HK-2 (cell line): ENCODE data around the gene SNN.

ENCODE experiments used
- DNase-seq: peaks from one replicate; pipeline ENCODE4 v3.0.0-alpha.2; 2018; ENCODE audit not compliant: unreplicated experiment

Gene SNN

GRCh38 chr16:11699234-11699894 is 31.1 kb downstream of the SNN start:
- DNase-seq, result no peak

GRCh38 chr16:11700264-11701029 is 32.2 kb downstream of the SNN start:
- DNase-seq, result no peak

- DNase-seq, result no peak
Measured at GRCh38 chr16:11705311-11706025, 37.2 kb downstream of the SNN start.

DNA sequence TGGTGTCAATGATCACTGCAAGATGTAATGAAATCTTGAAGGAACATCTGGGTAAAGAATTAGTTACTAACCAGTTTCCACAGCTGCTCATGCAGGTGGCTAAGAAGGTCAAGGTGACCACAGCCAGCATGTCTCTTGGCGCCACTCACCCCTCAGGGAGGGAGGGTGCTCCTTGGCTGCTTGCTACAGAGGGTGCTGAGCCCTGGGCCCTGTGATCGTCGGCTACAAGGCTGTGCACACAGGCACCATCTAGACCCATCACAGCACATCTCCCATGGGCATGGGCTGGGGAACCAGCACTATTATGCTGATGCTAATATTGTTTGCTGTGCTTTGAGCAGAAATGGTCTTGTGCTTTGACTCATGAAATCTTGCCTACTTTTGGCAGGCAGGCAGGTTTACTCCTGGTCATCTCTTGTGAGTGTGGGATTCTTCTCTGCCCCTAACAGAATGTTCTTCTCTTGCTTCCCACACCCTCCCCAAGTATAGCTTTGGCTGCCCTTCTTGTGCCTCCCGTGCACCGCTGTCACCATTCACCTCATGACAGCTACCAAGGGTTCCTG is 38.0 kb downstream of the SNN start:
- no peak for DNase-seq

DNA sequence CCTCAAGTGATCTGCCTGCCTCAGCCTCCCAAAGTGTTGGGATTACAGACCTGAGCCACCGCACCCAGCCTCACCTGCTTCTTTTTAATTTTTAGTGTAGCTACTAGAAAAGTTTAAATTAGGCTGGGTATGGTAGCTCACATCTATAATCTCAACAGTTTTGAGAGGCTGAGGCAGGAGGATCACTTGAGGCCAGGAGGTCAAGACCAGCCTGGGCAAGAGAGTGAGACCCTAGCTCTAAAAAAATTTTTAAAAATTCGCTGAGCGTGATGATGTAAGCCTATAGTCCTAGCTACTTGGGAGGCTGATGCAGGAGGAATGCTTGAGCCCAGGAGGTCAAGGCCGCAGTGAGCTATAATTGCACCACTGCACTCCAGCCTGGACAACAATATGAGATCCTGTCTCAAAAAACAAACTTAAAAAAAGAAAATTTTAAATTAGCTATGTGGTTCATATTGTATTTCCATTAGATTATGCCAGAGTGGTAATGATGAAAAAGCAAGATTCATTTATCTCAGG is 39.5 kb downstream of the SNN start:
- no peak for DNase-seq

- DNase-seq, result no peak
Measured at GRCh38 chr16:11708421-11708820, 40.2 kb downstream of the SNN start.

DNA sequence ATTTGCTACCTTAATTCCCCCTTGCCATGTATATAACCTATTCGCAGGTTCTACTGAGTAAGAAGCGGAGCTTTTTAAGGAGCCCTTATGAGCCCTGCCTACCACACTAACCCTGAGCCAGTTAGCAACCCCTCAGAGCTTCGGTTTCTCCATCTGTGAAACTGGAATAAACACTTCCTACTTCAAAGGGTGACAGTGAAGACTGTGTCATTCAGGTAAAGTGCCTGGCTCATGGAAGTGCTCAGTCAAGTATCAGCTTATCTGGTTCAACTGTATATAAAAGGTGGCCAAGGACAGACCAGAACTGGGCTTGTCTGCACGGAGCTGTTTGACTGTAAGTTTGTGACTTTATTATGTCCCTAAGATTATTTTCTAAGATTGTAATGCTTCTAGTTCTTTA is 43.4 kb downstream of the SNN start:
- DNase-seq, result no peak

DNA sequence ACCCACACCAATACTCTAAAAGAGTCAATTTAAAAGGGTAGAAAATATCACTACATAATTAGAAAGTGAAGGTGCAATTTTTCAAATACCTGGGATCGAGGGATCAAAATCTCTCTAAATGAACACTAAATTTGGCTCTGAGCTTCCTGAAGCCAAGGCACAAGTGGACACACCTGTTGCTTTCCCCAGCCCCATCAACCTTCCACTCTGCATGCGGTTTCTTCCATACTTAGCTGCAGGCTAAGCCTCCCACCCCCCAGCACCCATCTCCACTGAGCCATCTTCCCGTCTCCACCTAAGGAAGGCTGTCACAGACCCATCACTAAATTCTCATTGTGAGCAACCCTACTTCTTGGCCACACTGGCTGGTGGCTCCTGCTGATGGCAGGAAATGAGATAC is 43.9 kb downstream of the SNN start:
- DNase-seq, result no peak

- DNase-seq, result no peak
Measured at GRCh38 chr16:11715246-11715947, 47.1 kb downstream of the SNN start.

DNA sequence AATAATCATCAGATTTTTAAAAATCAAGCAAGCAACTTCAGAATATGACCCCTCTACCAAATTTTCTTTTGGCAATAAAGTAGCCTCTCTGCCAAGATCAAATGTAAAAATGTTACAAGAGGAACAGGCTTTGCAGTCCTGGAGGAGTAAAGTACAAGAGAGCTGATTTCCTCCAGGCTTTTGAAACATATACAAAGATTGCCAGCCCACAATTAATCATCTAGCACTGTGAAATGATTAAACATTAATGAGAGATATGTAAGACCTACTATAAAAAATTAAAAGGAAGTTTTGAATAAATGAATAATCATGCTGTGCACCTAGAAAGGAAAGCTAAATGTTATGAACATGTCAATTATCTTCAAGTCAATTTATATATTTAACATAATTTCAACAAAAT is 48.1 kb downstream of the SNN start:
- DNase-seq, result no peak

DNA sequence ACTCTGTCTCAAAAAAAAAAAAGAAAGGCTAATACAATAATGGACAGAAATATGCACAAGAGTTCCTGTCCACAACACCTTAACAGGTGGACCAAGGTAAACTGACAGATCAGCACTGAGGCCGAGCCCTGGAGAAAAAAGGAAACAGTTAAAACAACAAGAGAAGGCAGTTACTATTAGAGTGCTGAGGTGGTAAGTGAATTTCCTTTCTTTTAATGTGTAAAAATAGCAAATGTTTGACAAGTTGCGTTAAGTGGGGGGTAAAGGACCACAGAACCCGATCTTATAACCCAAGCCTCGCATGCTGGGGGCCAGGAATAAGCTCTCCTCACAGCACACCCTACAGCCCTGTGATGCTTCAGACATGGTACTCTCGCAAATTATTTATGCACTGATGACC is 49.6 kb downstream of the SNN start:
- DNase-seq, result no peak

DNA sequence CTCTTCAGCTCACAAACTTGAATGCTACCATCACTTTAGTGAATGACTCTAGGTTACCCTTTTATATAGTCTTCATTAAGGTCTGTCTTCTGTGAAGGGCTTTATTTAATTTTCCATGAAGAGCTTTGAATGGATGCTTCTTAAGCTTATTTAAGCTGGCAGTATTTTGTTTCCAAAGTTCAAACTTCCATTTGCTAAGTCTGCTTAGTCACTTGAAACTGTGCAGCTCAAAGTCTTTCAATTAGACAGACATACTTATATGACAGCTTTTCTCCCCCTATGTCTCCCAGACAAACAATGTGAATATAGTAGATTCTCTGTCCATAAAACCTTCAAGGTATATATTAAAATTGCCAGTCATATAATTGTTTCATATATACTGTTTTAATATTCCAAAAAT is 50.9 kb downstream of the SNN start:
- DNase-seq, result no peak

- no peak for DNase-seq
Measured at GRCh38 chr16:11719762-11720161, 51.5 kb downstream of the SNN start.

DNA sequence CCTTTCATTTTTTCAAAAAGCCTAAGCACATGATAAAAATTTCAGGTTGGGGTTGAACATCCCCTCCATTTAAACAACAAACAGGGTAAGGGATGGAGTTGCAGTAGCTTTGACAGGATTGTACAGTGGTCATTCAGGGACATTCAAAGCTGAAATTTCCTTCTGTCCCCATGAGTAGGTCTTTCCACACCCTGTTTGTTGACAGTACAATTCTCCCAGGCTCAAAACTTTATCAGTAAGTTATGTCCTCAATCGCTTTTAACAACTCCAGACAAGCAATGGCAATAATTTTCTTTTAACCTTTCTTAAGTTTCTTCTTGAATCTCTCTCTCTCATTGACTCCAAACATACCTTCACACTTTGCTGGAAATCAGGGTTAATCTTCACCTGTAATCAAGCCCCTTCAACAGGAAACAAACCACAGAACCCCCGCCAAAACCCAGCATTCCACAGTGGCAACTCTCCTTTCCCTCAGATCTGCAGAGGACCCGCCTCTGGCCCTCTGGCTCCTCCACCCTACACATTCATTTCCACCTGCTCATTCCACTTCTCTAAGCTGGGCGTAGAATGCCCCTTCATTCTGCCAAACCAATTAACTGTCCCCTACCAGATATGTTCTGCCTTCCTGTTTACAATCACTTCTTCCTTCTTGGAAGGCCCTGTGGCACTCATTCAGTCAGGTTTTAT is 53.7 kb downstream of the SNN start:
- DNase-seq, result peak; percentile 17

DNA sequence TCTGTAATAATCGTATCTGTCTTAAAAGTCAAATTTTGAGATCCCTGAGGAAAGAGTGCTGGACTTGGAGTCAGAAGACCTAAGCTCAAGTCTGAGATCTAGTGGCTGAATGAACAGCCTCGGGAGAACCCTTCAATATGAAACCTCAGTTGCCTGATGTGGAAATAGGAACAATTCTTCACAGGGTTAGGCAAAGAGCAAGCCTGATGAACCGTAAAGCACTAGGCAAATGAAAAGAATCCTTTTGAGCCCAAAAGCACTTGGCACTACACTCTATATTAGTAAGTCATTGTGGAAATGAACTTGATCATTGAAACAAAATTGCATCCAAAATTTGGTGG is 54.2 kb downstream of the SNN start:
- DNase-seq, result no peak

DNA sequence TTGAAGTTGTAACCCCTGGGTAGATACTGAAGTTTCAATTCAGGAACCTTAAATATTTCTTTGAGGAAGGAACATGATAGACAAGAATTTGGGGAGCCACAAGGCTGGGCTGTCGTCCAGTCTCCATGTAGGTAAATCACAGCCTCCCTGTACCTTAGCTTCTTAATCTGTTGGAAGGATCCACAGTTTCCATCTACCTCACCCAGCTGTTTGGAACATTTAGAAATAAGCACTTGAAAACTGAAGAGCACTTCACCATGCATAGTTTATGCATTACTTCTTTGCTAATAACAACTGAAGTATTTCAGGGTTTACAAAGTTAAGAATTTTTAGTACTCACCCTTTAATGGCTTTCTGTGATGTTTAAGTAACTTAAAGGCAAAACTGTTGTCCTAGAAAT is 57.2 kb downstream of the SNN start:
- DNase-seq, result no peak

DNA sequence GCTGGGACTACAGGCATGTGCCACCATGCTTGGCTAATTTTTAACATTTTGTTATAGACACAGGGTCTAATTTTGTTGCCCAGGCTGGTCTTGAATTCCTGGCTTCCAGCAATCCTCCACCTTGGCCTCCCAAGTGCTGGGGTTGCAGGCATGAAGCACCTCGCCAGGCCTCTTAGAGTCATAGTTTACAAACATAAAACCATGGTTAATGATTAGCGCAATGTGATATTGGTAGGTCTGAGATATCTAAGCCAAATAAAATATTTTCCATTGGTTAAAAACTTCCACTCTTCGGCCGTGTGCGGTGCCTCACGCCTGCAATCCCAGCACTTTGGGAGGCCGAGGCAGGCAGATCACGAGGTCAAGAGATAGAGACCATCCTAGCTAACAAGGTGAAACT is 57.8 kb downstream of the SNN start:
- no peak for DNase-seq

- DNase-seq, result no peak
Measured at GRCh38 chr16:11727796-11728543, 59.7 kb downstream of the SNN start.
